ENCODE data around the gene ARMC7. TPM values are rescaled to one million over a fixed set of nuclear protein-coding genes. Genes with fewer than 3 reads are reported as not detected.

ARMC7 gene
- polyA plus RNA-seq, 2 donors: 6.3 to 7.0 TPM

DNA sequence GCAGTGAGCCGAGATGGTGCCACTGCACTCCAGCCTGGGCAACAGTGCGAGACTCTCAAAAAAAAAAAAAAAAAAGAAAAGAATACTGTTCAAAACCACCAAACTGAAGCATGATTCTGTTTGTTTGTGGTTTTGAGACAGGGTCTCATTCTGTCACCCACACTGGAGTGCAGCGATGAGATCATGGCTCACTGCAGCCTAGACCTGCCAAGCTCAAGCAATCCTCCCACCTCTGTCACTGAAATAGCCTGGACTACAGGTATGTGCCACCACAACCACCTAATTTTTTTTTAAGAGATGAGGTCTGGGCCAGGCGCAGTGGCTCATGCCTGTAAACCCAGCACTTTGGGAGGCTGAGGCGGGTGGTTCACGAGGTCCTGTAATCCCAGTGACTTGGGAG, 68.7 kb downstream of the ARMC7 start:
- 90 to 95% methylated on average over 6 of the region's 6 CpGs for WGBS, 2 donors
- Histone ChIP-seq H3K27ac (ENCODE audit: low read depth in 2 of 2, low read length in 1 of 2) (no peak overlapping the region), H3K36me3 (ENCODE audit: control insufficient read depth in 2 of 2, insufficient read depth in 2 of 2, low read length in 1 of 2) (peaks cover 0 to 24% of the 10 kb centered on the region in 2 donors), H3K4me3 (ENCODE audit: low read depth in 1 of 2, low read length in 2 of 2) (no peak overlapping the region), H3K4me1 (ENCODE audit: control insufficient read depth in 2 of 2, insufficient read depth in 2 of 2, low read length in 1 of 2) (no peaks in the 10 kb centered on the region), H3K9me3 (ENCODE audit: control insufficient read depth in 2 of 2, insufficient read depth in 1 of 2, low read depth in 1 of 2, low read length in 1 of 2) (no peaks in the 10 kb centered on the region), H3K27me3 (ENCODE audit: control insufficient read depth in 1 of 2, insufficient read depth in 2 of 2, low read length in 2 of 2) (no peaks in the 10 kb centered on the region)

Other genes starting within 250 kb of the ARMC7 start
- 10 to 100 TPM; 13.4 to 28.9 TPM for gene FDXR, start 237.0 kb upstream of the ARMC7 start, polyA plus RNA-seq
- 1 to 10 TPM; 1.8 to 2.6 TPM for gene FADS6, start 216.3 kb upstream of the ARMC7 start, polyA plus RNA-seq
- 10 to 100 TPM in 1 of 2 donors, 1 to 10 TPM in 1; 6.0 to 11.9 TPM for gene USH1G, start 186.7 kb upstream of the ARMC7 start, polyA plus RNA-seq
- under 1 TPM; 0.61 to 0.77 TPM for gene OTOP2, start 185.7 kb upstream of the ARMC7 start, polyA plus RNA-seq
- 10 to 100 TPM; 11.2 to 16.1 TPM for gene OTOP3, start 174.1 kb upstream of the ARMC7 start, polyA plus RNA-seq
- 1 to 10 TPM; 2.7 to 6.6 TPM for gene HID1, start 137.2 kb upstream of the ARMC7 start, polyA plus RNA-seq
- gene CDR2L, start 122.3 kb upstream of the ARMC7 start, polyA plus RNA-seq: 1 to 10 TPM; 3.6 to 4.3 TPM
- 10 to 100 TPM; 31.8 to 42.4 TPM for gene MRPL58, start 97.3 kb upstream of the ARMC7 start, polyA plus RNA-seq
- gene ATP5PD, start 63.0 kb upstream of the ARMC7 start, polyA plus RNA-seq: 100 to 1,000 TPM; 465 to 697 TPM
- gene KCTD2, start 62.7 kb upstream of the ARMC7 start, polyA plus RNA-seq: 10 to 100 TPM in 1 of 2 donors, 1 to 10 TPM in 1; 10.0 to 11.5 TPM
- 1 to 10 TPM; 8.7 to 10.0 TPM for gene SLC16A5, start 22.0 kb upstream of the ARMC7 start, polyA plus RNA-seq
- 10 to 100 TPM; 64.2 to 79.0 TPM for gene NT5C, start 21.8 kb downstream of the ARMC7 start, polyA plus RNA-seq
- gene JPT1, start 44.5 kb downstream of the ARMC7 start, polyA plus RNA-seq: 100 to 1,000 TPM; 292 to 300 TPM
- 10 to 100 TPM; 68.8 to 76.0 TPM for gene SUMO2, start 73.0 kb downstream of the ARMC7 start, polyA plus RNA-seq
- gene NUP85, start 95.7 kb downstream of the ARMC7 start, polyA plus RNA-seq: 10 to 100 TPM; 31.1 to 37.1 TPM
- gene GGA3, start 151.6 kb downstream of the ARMC7 start, polyA plus RNA-seq: 10 to 100 TPM; 22.8 to 33.2 TPM
- gene MRPS7, start 151.9 kb downstream of the ARMC7 start, polyA plus RNA-seq: 10 to 100 TPM; 44.8 to 70.5 TPM
- 10 to 100 TPM in 1 of 2 donors, 1 to 10 TPM in 1; 9.3 to 23.3 TPM for gene MIF4GD, start 161.3 kb downstream of the ARMC7 start, polyA plus RNA-seq
- 1 to 10 TPM; 7.8 to 9.3 TPM for gene SLC25A19, start 179.5 kb downstream of the ARMC7 start, polyA plus RNA-seq

Data from esophagus (tissue), 2 donors.